Skeletal muscle satellite cell (primary cell): ENCODE data around the gene C11orf21.
A peak's percentile ranks its signal among the peaks of the same experiment; 100 is the strongest.

ENCODE experiments used
- H3K27me3 ChIP-seq: 2 replicates; pipeline ENCODE4 v1.7.0; 2013; ENCODE audit warnings: low read length; ENCODE audit not compliant: control insufficient read depth, insufficient read depth
- H3K36me3 ChIP-seq: 2 replicates; pipeline ENCODE4 v1.7.0; 2013; ENCODE audit warnings: mild to moderate bottlenecking, control low read depth, low read length; ENCODE audit not compliant: insufficient read depth
- H3K4me1 ChIP-seq: 2 replicates; pipeline ENCODE4 v1.7.0; 2013; ENCODE audit warnings: low read length; ENCODE audit not compliant: control insufficient read depth, insufficient read depth
- H3K4me2 ChIP-seq: 2 replicates; pipeline ENCODE4 v1.7.0; 2013; ENCODE audit warnings: mild to moderate bottlenecking, low read length
- H3K4me3 ChIP-seq: 2 replicates; pipeline ENCODE4 v1.7.0; 2013; ENCODE audit warnings: low read length
- H3K9ac ChIP-seq: 2 replicates; pipeline ENCODE4 v1.7.0; 2013; ENCODE audit warnings: mild to moderate bottlenecking, low read depth, low read length, moderate library complexity
- H3K9me3 ChIP-seq: replicated peaks from 2 replicates; pipeline ENCODE4 v1.7.0; 2013; ENCODE audit warnings: mild to moderate bottlenecking, control low read depth, low read length

Gene C11orf21

DNA sequence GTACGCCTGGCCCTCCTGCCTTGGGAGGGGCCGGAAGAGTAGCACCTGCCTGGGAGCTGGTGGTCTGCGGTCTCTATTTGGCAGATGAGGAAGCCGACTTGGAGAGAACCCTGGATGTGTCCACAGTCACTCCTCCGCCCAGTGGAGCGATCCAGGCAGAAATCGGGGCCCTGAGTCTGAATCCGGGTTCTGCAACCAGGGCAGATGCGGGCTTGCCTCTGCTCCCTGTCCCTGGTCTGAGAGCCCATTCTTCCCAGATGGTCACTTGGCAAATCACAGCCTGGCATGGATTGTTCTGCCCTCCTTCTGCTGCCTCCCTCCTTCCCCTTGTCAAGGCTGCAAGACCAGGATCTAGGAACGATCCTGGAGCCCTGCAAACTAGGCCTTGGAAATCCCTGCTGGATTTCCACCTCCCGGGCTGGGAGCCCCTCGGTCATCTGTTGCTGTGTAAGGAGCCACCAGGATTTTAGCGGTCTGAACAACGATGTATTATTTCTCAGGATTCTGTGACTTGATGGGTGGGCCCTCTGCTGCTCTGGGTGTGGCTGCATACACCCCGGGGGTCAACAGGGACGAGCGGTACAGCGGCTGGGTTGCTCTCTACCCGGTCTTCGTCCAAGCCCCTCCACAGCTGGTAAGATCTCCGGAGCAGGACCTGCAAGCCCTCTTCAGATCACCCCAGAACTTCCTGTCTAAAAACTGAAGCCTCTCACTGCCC lies 29.3 kb downstream of the C11orf21 start:
- peaks cover 89% of the 10 kb centered on the region for H3K27me3 ChIP-seq
- H3K4me1 ChIP-seq, result no peaks in the 10 kb centered on the region
- H3K36me3 ChIP-seq, result no peaks in the 10 kb centered on the region
- H3K4me3 ChIP-seq, result no peak overlapping the region
- H3K4me2 ChIP-seq, result no peak overlapping the region
- no peak overlapping the region for H3K9ac ChIP-seq
- H3K9me3 ChIP-seq, result no peaks in the 10 kb centered on the region

DNA sequence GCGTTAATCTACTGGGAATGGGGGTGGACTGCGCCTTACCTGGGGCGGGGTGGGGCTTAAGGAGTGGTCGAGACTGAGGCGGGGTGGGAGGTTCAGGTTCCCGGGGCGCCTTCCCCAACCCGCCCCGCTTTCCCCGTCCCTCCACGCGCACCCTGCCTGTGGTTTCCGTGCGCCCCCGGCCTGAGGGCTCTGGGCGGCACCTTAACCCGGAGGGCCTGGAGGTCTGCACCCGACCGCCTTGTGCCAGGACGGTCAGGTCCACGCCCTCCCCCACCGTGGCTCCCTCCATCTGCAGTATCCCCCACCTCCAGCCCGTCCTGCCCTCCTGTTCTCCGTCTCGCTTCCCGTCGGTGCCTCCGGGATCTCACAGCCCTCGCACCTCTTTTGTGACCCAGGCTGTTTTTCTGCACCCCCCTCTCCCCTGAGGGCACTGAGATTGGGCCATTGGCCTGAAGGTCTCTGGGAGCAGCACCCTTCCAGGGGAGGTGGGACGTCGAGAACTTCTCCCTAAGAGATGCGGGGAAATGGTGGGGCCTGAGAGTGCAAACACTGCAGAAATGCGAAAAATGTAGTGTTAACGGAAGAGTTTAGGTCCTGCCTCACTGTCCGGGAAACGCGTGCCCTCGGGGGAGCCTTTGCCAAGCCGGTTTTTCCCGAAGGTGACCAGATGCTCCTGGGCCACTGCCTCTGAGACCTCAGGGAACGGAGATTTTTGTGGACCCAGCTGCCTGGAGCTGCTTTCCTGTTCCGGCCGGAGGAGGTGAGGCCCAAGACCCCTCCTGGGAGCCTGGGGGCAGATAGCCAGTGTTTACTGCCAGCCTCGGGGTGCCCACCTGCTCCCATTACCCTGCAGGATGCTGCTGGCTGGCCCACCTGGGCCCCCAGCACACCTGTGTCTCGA lies 30.1 kb downstream of the C11orf21 start:
- H3K4me3 ChIP-seq, result no peak overlapping the region
- H3K9ac ChIP-seq, result no peak overlapping the region
- H3K4me2 ChIP-seq, result no peak overlapping the region
- H3K27me3 ChIP-seq, result peaks cover 86% of the 10 kb centered on the region
- no peaks in the 10 kb centered on the region for H3K9me3 ChIP-seq
- no peaks in the 10 kb centered on the region for H3K36me3 ChIP-seq
- H3K4me1 ChIP-seq, result no peaks in the 10 kb centered on the region

DNA sequence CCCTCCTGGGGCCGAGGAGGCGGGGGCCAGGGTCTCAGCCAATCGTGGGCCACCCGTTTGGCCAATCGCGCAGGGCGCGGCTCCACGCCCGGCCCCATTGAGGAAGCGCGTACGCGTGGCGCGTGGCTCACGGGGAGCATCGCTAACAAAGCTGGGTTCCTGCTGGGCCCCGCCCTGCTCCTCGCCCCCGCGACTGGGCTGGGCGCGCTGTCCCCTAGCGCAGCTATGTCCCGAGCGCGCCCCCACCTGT lies 30.7 kb downstream of the C11orf21 start:
- H3K9ac ChIP-seq, result no peak overlapping the region
- H3K4me1 ChIP-seq, result no peaks in the 10 kb centered on the region
- no peak overlapping the region for H3K4me3 ChIP-seq
- H3K4me2 ChIP-seq, result no peak overlapping the region
- no peaks in the 10 kb centered on the region for H3K36me3 ChIP-seq
- H3K9me3 ChIP-seq, result no peaks in the 10 kb centered on the region
- peaks cover 85% of the 10 kb centered on the region for H3K27me3 ChIP-seq

DNA sequence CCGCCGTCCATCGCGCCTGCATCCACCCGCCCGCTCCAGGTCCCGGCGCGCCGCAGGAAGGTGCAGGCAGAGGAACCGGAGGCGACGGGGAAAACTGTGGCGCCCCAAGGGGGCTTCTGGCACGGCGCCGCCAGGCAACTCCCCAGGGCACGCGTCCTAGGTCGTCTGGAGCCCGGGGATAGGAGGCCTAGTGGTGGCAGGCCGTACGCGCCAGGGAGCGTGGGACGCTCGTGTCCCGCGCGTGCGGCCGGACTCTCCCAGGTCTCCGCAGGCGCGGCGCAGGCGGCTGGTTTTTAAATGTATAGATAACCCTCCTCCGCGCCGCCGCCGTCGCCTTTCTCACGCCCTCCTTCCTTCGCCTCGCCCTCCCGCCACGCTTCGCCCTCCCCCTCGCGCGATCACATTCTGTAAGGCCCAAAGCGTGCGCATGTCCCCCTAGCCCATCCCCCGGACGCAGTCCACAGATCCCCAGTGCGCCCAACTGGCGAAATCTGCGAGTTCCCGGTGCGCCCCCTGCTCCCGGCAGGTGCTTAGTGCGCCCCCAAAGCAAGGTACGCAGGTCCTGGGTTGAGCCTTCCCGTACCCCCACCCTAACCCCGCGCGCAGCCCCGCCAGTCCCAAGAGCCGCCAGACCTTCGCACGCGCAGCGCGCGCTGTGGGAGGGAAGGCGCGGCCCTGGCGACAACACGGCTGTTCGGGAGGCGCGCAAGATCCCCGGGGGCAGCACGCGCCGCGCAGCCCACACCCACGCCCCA lies 31.2 kb downstream of the C11orf21 start, which contains the start of gene ASCL2:
Gene ASCL2, minus strand, starts transcription at position 267 of the 755 bp plus-strand sequence. Its CDS starts 256 bp downstream, at position 11.
- peak within 1 kb of the TSS; percentile 58 for H3K4me3 ChIP-seq
- H3K36me3 ChIP-seq, result no peaks in the 10 kb centered on the region
- H3K9ac ChIP-seq, result no peak within 1 kb of the TSS
- no peaks in the 10 kb centered on the region for H3K9me3 ChIP-seq
- H3K4me2 ChIP-seq, result peak within 1 kb of the TSS; percentile 71
- peaks cover 87% of the 10 kb centered on the region for H3K27me3 ChIP-seq
- H3K4me1 ChIP-seq, result no peaks in the 10 kb centered on the region

DNA sequence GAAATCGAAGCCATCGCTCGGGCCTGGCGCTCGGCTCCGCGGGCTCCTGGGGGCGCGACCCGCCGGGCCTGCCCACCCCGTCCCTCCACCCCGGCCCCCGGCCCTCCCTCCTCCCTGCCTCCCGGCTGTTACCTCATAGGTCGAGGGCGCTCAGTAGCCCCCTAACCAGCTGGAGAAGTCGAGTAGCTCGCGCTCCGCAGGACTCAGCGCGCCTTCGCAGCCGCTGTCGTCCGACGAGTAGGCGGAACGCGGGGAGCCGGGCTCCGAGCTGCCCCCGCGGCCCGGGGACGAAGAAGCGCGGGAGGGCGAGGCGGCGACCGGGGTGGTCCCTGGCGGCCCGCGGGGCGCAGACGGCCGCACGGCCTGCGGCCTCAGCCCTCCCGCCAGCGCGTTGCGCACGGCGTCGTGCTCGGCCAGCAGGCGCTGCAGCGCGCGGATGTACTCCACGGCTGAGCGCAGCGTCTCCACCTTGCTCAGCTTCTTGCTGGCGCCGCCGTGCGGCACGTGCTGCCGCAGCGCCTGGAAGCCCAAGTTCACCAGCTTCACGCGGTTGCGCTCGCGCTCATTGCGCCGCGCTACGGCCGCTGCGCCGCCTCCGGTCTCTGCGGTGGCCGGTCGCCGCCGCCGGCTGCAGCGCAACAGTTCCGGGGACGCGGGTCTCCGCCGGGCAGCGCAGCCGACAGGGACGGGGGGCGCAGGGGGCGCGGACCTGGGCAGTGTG lies 32.0 kb downstream of the C11orf21 start:
- H3K9ac ChIP-seq, result no peak overlapping the region
- peak overlapping the region; percentile 58 for H3K4me3 ChIP-seq
- peak overlapping the region; percentile 71 for H3K4me2 ChIP-seq
- peaks cover 87% of the 10 kb centered on the region for H3K27me3 ChIP-seq
- H3K4me1 ChIP-seq, result no peaks in the 10 kb centered on the region
- H3K36me3 ChIP-seq, result no peaks in the 10 kb centered on the region
- H3K9me3 ChIP-seq, result no peaks in the 10 kb centered on the region

DNA sequence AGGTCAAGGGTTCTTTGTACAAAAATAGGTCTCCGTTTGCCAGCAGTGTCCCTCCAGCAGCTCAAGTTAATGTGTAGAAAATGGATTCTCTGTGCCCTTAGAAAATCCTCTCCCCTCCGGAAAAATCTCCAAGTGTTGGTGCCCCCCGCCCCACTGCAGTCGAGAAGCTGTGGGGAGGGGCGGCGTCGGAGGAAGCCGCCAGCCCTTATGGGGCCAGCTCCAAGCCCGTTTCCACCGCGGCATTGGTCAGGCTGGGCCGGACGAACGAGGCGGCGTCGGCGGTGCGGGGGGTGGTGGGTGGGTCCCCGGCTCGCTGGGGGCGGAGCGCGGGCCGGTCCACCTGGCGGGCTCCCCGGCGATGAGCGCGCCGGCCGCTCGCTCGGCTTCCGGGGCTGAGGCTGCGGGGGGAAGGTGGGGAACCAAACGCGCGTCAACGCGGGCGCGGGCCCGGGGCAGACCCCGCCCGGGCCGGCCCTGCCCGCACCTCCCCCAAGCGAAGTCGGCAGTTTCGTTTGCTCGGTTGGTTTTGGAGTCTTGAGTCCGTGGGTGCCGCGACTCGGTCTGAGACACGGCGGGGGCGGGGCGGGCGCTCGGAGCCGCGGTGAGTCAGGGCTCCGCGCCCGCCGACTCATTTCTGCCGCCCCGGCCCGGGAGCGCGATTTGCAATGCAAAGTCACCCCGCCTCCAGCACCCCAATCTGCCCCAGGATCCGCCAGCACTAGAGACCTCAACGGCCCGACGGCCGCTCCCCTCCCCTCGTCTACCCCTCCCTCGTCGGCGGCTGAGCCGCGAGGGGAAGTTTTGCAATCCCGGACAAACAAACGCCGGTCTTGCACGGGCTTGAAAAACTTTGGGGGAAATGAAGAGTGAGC lies 32.8 kb downstream of the C11orf21 start:
- H3K4me2 ChIP-seq, result peak overlapping the region; percentile 71
- no peak overlapping the region for H3K9ac ChIP-seq
- no peaks in the 10 kb centered on the region for H3K4me1 ChIP-seq
- no peaks in the 10 kb centered on the region for H3K36me3 ChIP-seq
- no peaks in the 10 kb centered on the region for H3K9me3 ChIP-seq
- peak overlapping the region; percentile 58 for H3K4me3 ChIP-seq
- H3K27me3 ChIP-seq, result peaks cover 85% of the 10 kb centered on the region

DNA sequence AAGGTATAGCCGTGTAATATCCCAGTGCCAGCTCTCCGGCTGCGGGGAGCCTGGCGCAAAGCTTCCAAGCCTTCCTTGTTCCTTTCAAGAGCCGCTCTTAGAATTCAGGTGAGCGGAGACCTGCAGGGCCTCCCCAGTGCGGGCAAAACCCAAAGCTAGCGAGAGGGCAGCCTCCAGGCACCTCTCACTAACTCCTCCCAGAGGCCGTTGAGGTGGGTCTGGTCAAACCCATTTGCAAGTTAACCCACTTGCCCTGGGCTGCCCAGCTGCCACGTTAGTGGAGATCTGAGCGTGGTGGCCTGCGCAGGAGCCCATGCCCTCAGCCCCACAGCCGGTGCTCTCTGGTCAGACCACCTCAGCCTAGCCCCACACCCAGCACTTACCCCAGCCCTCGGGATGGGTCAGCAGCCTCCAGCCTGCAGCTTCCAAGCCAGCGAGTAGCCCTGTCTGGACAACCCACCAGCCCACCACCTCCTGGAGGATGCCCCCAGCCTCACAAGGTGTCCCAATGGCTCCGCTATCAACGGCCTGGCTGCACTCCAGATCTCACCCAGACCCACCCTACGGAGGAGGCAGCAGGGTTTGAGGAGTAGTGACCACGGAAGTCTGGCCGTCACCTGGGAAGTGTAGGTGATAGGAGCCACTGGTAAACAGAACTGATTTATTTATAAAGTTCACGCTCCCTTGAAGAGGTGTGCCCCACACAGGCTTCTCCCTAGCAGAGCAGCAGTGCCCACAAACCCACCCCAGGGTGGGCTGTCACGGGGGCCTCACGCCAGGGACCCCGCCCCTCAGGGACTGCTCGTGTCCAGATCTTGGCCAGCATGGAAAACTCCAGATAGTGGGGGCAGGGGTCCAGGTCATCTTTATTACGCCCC lies 33.6 kb downstream of the C11orf21 start:
- Histone ChIP-seq H3K4me3 (no peak overlapping the region), H3K36me3 (no peaks in the 10 kb centered on the region), H3K4me1 (no peaks in the 10 kb centered on the region), H3K4me2 (no peak overlapping the region), H3K9me3 (no peaks in the 10 kb centered on the region), H3K9ac (no peak overlapping the region), H3K27me3 (peaks cover 79% of the 10 kb centered on the region)

DNA sequence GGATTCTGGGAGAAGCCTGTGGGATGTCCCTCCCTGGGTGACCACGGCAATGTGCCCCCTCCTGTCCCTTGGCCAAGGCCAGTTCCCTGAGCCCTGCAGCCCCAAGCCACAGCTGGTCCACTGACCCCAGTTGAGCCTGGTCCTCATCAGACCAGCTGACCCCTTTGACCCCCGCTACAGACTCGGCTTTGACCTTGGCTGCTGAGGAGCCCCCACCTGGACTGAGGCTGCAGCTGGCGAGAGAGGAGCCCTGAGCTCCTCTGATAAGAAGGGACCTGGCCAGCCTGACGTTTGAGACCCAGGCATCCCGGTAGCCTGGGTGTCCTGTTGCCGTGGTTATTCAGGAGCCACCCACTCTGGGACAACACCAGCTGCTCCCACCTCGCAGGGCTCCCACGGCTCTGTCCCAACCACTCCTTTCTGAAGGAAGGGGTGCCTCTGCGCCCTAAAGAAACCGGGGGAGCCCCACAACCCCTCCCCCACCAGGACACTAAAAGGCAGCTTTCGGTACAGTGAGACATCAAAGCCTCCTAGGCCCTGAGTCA lies 34.3 kb downstream of the C11orf21 start:
- H3K36me3 ChIP-seq, result no peaks in the 10 kb centered on the region
- H3K4me1 ChIP-seq, result no peaks in the 10 kb centered on the region
- H3K4me2 ChIP-seq, result no peak overlapping the region
- no peaks in the 10 kb centered on the region for H3K9me3 ChIP-seq
- no peak overlapping the region for H3K4me3 ChIP-seq
- no peak overlapping the region for H3K9ac ChIP-seq
- H3K27me3 ChIP-seq, result peaks cover 73% of the 10 kb centered on the region

DNA sequence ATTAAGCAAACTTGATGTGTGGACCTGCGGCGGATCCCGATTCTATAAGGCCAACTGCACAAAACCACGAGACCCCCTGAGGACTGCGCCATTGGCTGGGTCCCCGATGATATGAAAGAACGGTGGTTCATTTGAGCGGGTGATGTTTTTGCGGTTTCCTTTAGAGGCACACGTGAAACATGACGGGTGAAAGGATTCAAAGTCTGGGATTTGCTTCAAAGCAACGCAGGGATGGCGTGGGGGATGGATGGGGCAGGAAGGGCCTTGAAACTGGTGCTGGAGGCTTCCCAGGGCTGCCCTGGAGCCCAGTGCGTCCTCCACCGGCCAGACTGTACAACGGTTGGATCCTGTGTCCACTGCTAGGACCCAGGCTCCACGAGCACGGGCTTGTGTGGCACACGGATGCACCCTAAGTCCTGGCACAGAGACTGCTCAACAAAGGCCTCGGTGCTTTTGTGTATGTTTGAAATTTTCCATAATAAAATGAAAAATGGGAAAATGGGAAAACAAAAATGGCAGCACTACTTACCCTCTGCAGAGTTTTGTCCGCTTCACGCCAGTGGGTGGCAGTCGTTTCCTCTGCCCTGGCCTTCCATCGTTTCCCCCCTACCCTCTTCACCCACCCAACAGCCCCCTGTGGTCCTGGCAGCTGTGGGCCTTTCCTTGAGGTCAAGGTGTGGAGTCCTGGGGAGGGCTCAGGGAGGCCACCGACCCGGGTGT lies 35.0 kb downstream of the C11orf21 start:
- H3K36me3 ChIP-seq, result no peaks in the 10 kb centered on the region
- H3K9ac ChIP-seq, result no peak overlapping the region
- H3K4me2 ChIP-seq, result no peak overlapping the region
- H3K4me1 ChIP-seq, result no peaks in the 10 kb centered on the region
- H3K4me3 ChIP-seq, result no peak overlapping the region
- no peaks in the 10 kb centered on the region for H3K9me3 ChIP-seq
- peaks cover 72% of the 10 kb centered on the region for H3K27me3 ChIP-seq
